Measurements from ENCODE around the gene RAB11A. TPM values are rescaled to one million over a fixed set of nuclear protein-coding genes. Genes with fewer than 3 reads are reported as not detected.
A peak's percentile ranks its signal among the peaks of the same experiment; 100 is the strongest.

The RAB11A gene
- 56.2 and 68.3 TPM in 2 replicates for total RNA-seq (2011; cell fraction: chromatin; rRNA removed; ENCODE audit: low replicate concordance)
- 12.9 and 14.2 TPM in 2 replicates for total RNA-seq (2011; cell fraction: nucleolus; rRNA removed)
- total RNA-seq (2011; cell fraction: nucleoplasm; rRNA removed), result 27.7 and 42.6 TPM in 2 replicates
- total RNA-seq (2014; rRNA removed) (122 and 129 TPM in 2 replicates), total RNA-seq (2014; rRNA removed; fragmentation: Illumina TruSeq; extraction: Trizol) (265 and 291 TPM in 2 replicates), total RNA-seq (2015; rRNA removed; fragmentation: Illumina TruSeq; extraction: Trizol) (188 and 194 TPM in 2 replicates), total RNA-seq (2021) (224 and 232 TPM in 2 replicates), polyA plus RNA-seq (2011; rRNA removed) (336 and 369 TPM in 2 replicates), polyA plus RNA-seq (2014; fragmentation: Illumina TruSeq; extraction: Trizol) (317 and 338 TPM in 2 replicates), polyA plus RNA-seq (2014; fragmentation: Nextera tagmentation; extraction: Ambion mirVana) (100 to 1,000 TPM; 236 to 271 TPM), polyA plus RNA-seq (2014; rRNA removed) (245 and 321 TPM in 2 replicates), polyA minus RNA-seq (2011; rRNA and poly(A)+ RNA removed) (431 and 466 TPM in 2 replicates), Bru-seq, nascent RNA (percentile 90 among the genes with signal in this experiment), BruChase-seq, experiment 1, labeled RNA remaining after a 2-hour chase (percentile 88 among the genes with signal in this experiment), BruChase-seq, experiment 2, labeled RNA remaining after a 6-hour chase (percentile 89 among the genes with signal in this experiment)
- 144 and 235 TPM in 2 replicates for polyA plus RNA-seq (2011; cell fraction: cytosol; rRNA removed)
- polyA plus RNA-seq (2011; cell fraction: nucleus; rRNA removed), result 66.7 and 120 TPM in 2 replicates
- 291 and 297 TPM in 2 replicates for polyA plus RNA-seq (2012)
- polyA minus RNA-seq (2011; cell fraction: cytosol; rRNA and poly(A)+ RNA removed), result 78.3 and 103 TPM in 2 replicates
- polyA minus RNA-seq (2011; cell fraction: nucleus; rRNA and poly(A)+ RNA removed), result 12.8 and 19.5 TPM in 2 replicates
- long read RNA-seq, experiment 1, full-length matches to known transcripts, result 210 of 258 reads
- long read RNA-seq, experiment 1, partial matches to known transcripts, result 16 of 258 reads
- long read RNA-seq, experiment 1, other reads (novel, unspliced or antisense), result 32 of 258 reads
- long read RNA-seq, experiment 2, full-length matches to known transcripts, result 118 of 172 reads
- long read RNA-seq, experiment 2, partial matches to known transcripts, result 15 of 172 reads
- long read RNA-seq, experiment 2, other reads (novel, unspliced or antisense), result 39 of 172 reads
- long read RNA-seq, experiment 3, full-length matches to known transcripts, result 77 of 85 reads
- long read RNA-seq, experiment 3, partial matches to known transcripts, result 1 of 85 reads
- long read RNA-seq, experiment 3, other reads (novel, unspliced or antisense), result 7 of 85 reads

- Histone ChIP-seq H3K9ac (ENCODE audit: insufficient read depth in 1 of 2, low read depth in 2 of 2, low read length in 2 of 2) (peak within 1 kb of the TSS; percentile 90 to 94), H3K27ac (ENCODE audit: extremely low read depth, low read depth, low read length) (peak within 1 kb of the TSS; percentile 96), H3K9me1 (ENCODE audit: control insufficient read depth, insufficient read depth, low read length) (no peaks in the 10 kb centered on the region), H3K4me2 (ENCODE audit: insufficient read depth, low read length) (peak within 1 kb of the TSS; percentile 96), H2AFZ (ENCODE audit: low read depth, low read length) (peak within 1 kb of the TSS; percentile 93), H4K20me1 (replicated peaks; ENCODE audit: control insufficient read depth, insufficient read depth, low read length) (peaks cover 3% of the 10 kb centered on the region; the same call in 1 of the 2 replicates), H3K27me3 (ENCODE audit: control insufficient read depth in 2 of 2, insufficient read depth in 2 of 2, low read length in 2 of 2) (no peaks in the 10 kb centered on the region), H3K4me3 (peak within 1 kb of the TSS; percentile 87), H3K4me1 (replicated peaks in 1 of 2; ENCODE audit: control insufficient read depth in 2 of 2, insufficient read depth in 2 of 2, low read length in 2 of 2) (peaks cover 11 to 12% of the 10 kb centered on the region in 2 experiments; a peak in 3 of 5 replicates), H3K36me3 (ENCODE audit: control insufficient read depth, insufficient read depth, low read length) (peaks cover 6% of the 10 kb centered on the region; the same call in 2 of the 3 replicates), H3K9me3 (replicated peaks; ENCODE audit: control insufficient read depth, insufficient read depth, low read depth, low read length) (no peaks in the 10 kb centered on the region), H3K79me2 (ENCODE audit: control insufficient read depth, insufficient read depth, low read length) (peaks cover 51% of the 10 kb centered on the region)
- DNase-seq (ENCODE audit: extremely low read depth in 1 of 4, low spot score in 3 of 4) (peak; percentile 94 to 98 (median 96)), ATAC-seq (peak; percentile 94), FAIRE-seq (peak; percentile 82)
- 1% methylated on average over 50 of the region's 62 CpGs for WGBS (ENCODE audit: insufficient coverage, low coverage, missing lambda C conversion rate)
- CTCF ChIA-PET (ENCODE audit: low intra/inter-chr PET ratio), result interaction anchor here (0.6 kb wide), 1 partner anchor 231 kb away, joined by 3 read pairs; no protein-coding TSS in a partner anchor
- POLR2A ChIA-PET, result interaction anchor here (0.6 to 1.7 kb wide), 20 partner anchors 9 to 565 kb away, joined by 3 to 9 read pairs (median 4); partner anchors contain the start of genes INTS14 and RNU5B-1
- BruUV-seq (replicated peaks), result no TSS peak
- in situ Hi-C loops (cut with MboI), result loop anchor here (25.0 kb wide), 1 partner anchor 232 kb away; no protein-coding TSS in a partner anchor
- intact Hi-C loops (cut with micrococcal nuclease), result loop anchor here (2.0 to 5.0 kb wide), 3 partner anchors 37 to 259 kb away; partner anchors contain the start of genes DENND4A and INTS14
- no peak for TF ChIP-seq ZNF518B (CRISPR knock-in tag; IDR thresholded peaks at IDR 0.05)
- TF ChIP-seq MTA3 (IDR thresholded peaks at IDR 0.05; ENCODE audit: borderline replicate concordance), result peak; percentile 87
- no peak for TF ChIP-seq PHB (CRISPR knock-in tag; IDR thresholded peaks at IDR 0.05)
Observed at GRCh38 chr15:65869126-65869953, at the start of gene RAB11A. TSS of gene RAB11A (plus strand) at chr15:65869491. CDS start at chr15:65869586, 95 bp downstream.

Data from K562 (cell line).